Naive thymus-derived CD4-positive, alpha-beta T cell (primary cell): Measurements from ENCODE around the gene PTPRCAP. TPM values are rescaled to one million over a fixed set of nuclear protein-coding genes. Genes with fewer than 3 reads are reported as not detected.

Experiments used
- ATAC-seq: fragments of 150-1000 bp; cut with Tn5 transposase; 2 replicates; pipeline ENCODE4 v1.10.0; 2021; ENCODE audit warnings: mild to moderate bottlenecking, moderate library complexity
- CTCF ChIA-PET: fragments of 350-600 bp; sonication (Branson Sonifier 250); formaldehyde crosslinking; loops from one replicate; lab custom pipeline; 2021; ENCODE audit warnings: antibody characterized with exemption; lab: Charles Lee
- POLR2A ChIA-PET: fragments of 350-600 bp; sonication (Branson Sonifier 250); formaldehyde crosslinking; loops from one replicate; lab custom pipeline; 2021; ENCODE audit warnings: antibody characterized with exemption, inconsistent platforms; lab: Charles Lee
- DNase-seq, 9 donors: peaks; one replicate each; pipeline versions ENCODE4 v3.0.0 to v3.0.0-alpha.2; 2020 to 2022; ENCODE audit warnings: mixed read lengths in 1 of 9
- H3K27ac ChIP-seq: one replicate; pipeline ENCODE4 v1.7.0; 2013; ENCODE audit warnings: mild to moderate bottlenecking, low read depth, low read length, moderate library complexity
- H3K27me3 ChIP-seq, 2 donors: one replicate each; pipeline ENCODE4 v1.7.0; 2013; ENCODE audit warnings: low read length in 2 of 2, mild to moderate bottlenecking in 2 of 2, moderate library complexity in 2 of 2; ENCODE audit not compliant: control insufficient read depth in 2 of 2, insufficient read depth in 2 of 2
- H3K36me3 ChIP-seq, 3 experiments: 1 replicate in 2 of 3; 2 replicates in 1 of 3; pipeline ENCODE4 v1.7.0; 2013; ENCODE audit warnings: low read length in 3 of 3, mild to moderate bottlenecking in 3 of 3, moderate library complexity in 1 of 3; ENCODE audit not compliant: insufficient read depth in 3 of 3, control insufficient read depth in 2 of 3
- H3K4me1 ChIP-seq, 2 donors: one replicate each; pipeline ENCODE4 v1.7.0; 2013; ENCODE audit warnings: low read length in 2 of 2, mild to moderate bottlenecking in 2 of 2, moderate library complexity in 1 of 2; ENCODE audit not compliant: control insufficient read depth in 2 of 2, insufficient read depth in 2 of 2
- H3K4me3 ChIP-seq: 2 replicates; pipeline ENCODE4 v1.7.0; 2013; ENCODE audit warnings: mild to moderate bottlenecking, low read length
- H3K9me3 ChIP-seq, 3 experiments: 1 replicate in 2 of 3; 2 replicates in 1 of 3; pipeline ENCODE4 v1.7.0; 2013; ENCODE audit warnings: low read length in 3 of 3; ENCODE audit not compliant: control insufficient read depth in 2 of 3
- H3K27ac Mint-ChIP-seq, 9 donors: one replicate each; pipeline ENCODE4 v1.8.0; 2020 to 2022; ENCODE audit warnings: mixed read lengths in 9 of 9, mild to moderate bottlenecking in 8 of 9, moderate library complexity in 5 of 9, inconsistent platforms in 2 of 9
- H3K27me3 Mint-ChIP-seq, 5 donors: one replicate each; pipeline ENCODE4 v1.8.0; 2021 to 2022; ENCODE audit warnings: mixed read lengths in 5 of 5, mild to moderate bottlenecking in 1 of 5
- H3K36me3 Mint-ChIP-seq, 5 donors: one replicate each; pipeline ENCODE4 v1.8.0; 2020 to 2022; ENCODE audit warnings: mixed read lengths in 5 of 5, mild to moderate bottlenecking in 3 of 5, inconsistent platforms in 1 of 5
- H3K4me1 Mint-ChIP-seq, 7 donors: one replicate each; pipeline ENCODE4 v1.8.0; 2020 to 2022; ENCODE audit warnings: mixed read lengths in 7 of 7, mild to moderate bottlenecking in 3 of 7, inconsistent platforms in 1 of 7
- H3K4me3 Mint-ChIP-seq, 10 donors: one replicate each; pipeline ENCODE4 v1.8.0; 2020 to 2022; ENCODE audit warnings: mild to moderate bottlenecking in 10 of 10, mixed read lengths in 10 of 10, moderate library complexity in 6 of 10, inconsistent platforms in 2 of 10
- H3K9me3 Mint-ChIP-seq, 11 donors: one replicate each; pipeline ENCODE4 v1.8.0; 2020 to 2022; ENCODE audit warnings: mixed read lengths in 11 of 11, mild to moderate bottlenecking in 4 of 11, inconsistent platforms in 1 of 11, moderate library complexity in 1 of 11
- intact Hi-C, 2 donors: fragments of 100-400 bp; cut with micrococcal nuclease; formaldehyde crosslinking; loops; one replicate each; pipeline ENCODE4 v1.15.1; 2023
- polyA plus RNA-seq, 2 donors: library from polyadenylated mRNA; unstranded; fragments of 300-500 nt; fragmentation: Illumina TruSeq; gene quantifications; one replicate each; pipeline ENCODE4 v1.2.3, GENCODE V29; 2021
- total RNA-seq, 6 experiments: library from RNA in 5 of 6; stranded (reverse) in 5 of 6; gene quantifications; 1 replicate in 5 of 6; 2 replicates in 1 of 6; pipeline ENCODE4 v1.2.3 and lab custom pipeline; 2021 to 2026

Gene PTPRCAP
- total and polyA plus RNA-seq, 7 experiments from 2014 or later = 134 to 670 (median 219) TPM

GRCh38 chr11:67437809-67438157 lies 301 bp upstream of the PTPRCAP start:
- Mint-ChIP-seq H3K27ac (peak overlapping the region; percentile 71 to 97 (median 92)), H3K36me3 (peaks cover 0 to 43% (median 0%) of the 10 kb centered on the region in 5 donors), H3K9me3 (peaks cover 0 to 1% (median 0%) of the 10 kb centered on the region in 11 donors), H3K4me1 (peaks cover 42 to 78% (median 52%) of the 10 kb centered on the region in 7 donors), H3K4me3 (peak overlapping the region; percentile 85 to 99 (median 97)), H3K27me3 (no peaks in the 10 kb centered on the region)
- intact Hi-C loops = loop anchor here (1.0 to 2.0 kb wide), 11 partner anchors 9 to 69 kb away; partner anchors contain the start of genes AIP (in 2 of the 2), RPS6KB2 (in 2 of the 2) and TMEM134 (in 2 of the 2)
- peaks cover 45 to 73% of the 10 kb centered on the region in 2 donors for H3K4me1 ChIP-seq
- POLR2A ChIA-PET = interaction anchor here (1.1 to 31.8 kb wide), 18 partner anchors 9 to 197 kb away, joined by 4 to 1530 read pairs (median 14); partner anchors contain the start of genes AIP, CABP4, CARNS1 and CDK2AP2
- peak overlapping the region; percentile 100 for H3K4me3 ChIP-seq
- peaks cover 0 to 41% (median 11%) of the 10 kb centered on the region in 3 experiments for H3K36me3 ChIP-seq
- no peaks in the 10 kb centered on the region for H3K9me3 ChIP-seq
- peak overlapping the region; percentile 85 for H3K27ac ChIP-seq
- CTCF ChIA-PET = interaction anchor here (0.7 to 5.9 kb wide), 11 partner anchors 18 to 63 kb away, joined by 3 to 37 read pairs (median 5); partner anchors contain the start of genes AIP, PPP1CA, TBC1D10C and TMEM134
- ATAC-seq (no peak), DNase-seq (no peak)
- H3K27me3 ChIP-seq = no peaks in the 10 kb centered on the region

- ATAC-seq = peak; percentile 33
- POLR2A ChIA-PET = interaction anchor here (0.6 to 31.8 kb wide), 19 partner anchors 8 to 196 kb away, joined by 3 to 1530 read pairs (median 9); partner anchors contain the start of genes AIP, CABP4, CARNS1 and GPR152
- H3K4me3 Mint-ChIP-seq = peak overlapping the region; percentile 85 to 99 (median 97)
- H3K4me1 Mint-ChIP-seq = peaks cover 44 to 78% (median 55%) of the 10 kb centered on the region in 7 donors
- H3K36me3 ChIP-seq = peaks cover 0 to 53% (median 15%) of the 10 kb centered on the region in 3 experiments
- peaks cover 0 to 1% (median 0%) of the 10 kb centered on the region in 11 donors for H3K9me3 Mint-ChIP-seq
- H3K27me3 ChIP-seq = no peaks in the 10 kb centered on the region
- no peaks in the 10 kb centered on the region for H3K9me3 ChIP-seq
- H3K36me3 Mint-ChIP-seq = peaks cover 0 to 46% (median 7%) of the 10 kb centered on the region in 5 donors
- DNase-seq = peak in 8 of 9 donors; percentile 29 to 70 (median 55)
- CTCF ChIA-PET = interaction anchor here (0.6 to 5.9 kb wide), 10 partner anchors 11 to 48 kb away, joined by 3 to 37 read pairs (median 5); partner anchors contain the start of genes AIP, PPP1CA, TBC1D10C and TMEM134
- peak overlapping the region; percentile 85 for H3K27ac ChIP-seq
- intact Hi-C loops = loop anchor here (1.0 to 2.0 kb wide), 11 partner anchors 8 to 70 kb away; partner anchors contain the start of genes AIP (in 2 of the 2), RPS6KB2 (in 2 of the 2) and TMEM134 (in 2 of the 2)
- peak overlapping the region; percentile 100 for H3K4me3 ChIP-seq
- H3K27ac Mint-ChIP-seq = peak overlapping the region; percentile 71 to 97 (median 92)
- no peaks in the 10 kb centered on the region for H3K27me3 Mint-ChIP-seq
- peaks cover 45 to 74% of the 10 kb centered on the region in 2 donors for H3K4me1 ChIP-seq
Observed at GRCh38 chr11:67436459-67437081, 912 bp downstream of the PTPRCAP start.

DNA sequence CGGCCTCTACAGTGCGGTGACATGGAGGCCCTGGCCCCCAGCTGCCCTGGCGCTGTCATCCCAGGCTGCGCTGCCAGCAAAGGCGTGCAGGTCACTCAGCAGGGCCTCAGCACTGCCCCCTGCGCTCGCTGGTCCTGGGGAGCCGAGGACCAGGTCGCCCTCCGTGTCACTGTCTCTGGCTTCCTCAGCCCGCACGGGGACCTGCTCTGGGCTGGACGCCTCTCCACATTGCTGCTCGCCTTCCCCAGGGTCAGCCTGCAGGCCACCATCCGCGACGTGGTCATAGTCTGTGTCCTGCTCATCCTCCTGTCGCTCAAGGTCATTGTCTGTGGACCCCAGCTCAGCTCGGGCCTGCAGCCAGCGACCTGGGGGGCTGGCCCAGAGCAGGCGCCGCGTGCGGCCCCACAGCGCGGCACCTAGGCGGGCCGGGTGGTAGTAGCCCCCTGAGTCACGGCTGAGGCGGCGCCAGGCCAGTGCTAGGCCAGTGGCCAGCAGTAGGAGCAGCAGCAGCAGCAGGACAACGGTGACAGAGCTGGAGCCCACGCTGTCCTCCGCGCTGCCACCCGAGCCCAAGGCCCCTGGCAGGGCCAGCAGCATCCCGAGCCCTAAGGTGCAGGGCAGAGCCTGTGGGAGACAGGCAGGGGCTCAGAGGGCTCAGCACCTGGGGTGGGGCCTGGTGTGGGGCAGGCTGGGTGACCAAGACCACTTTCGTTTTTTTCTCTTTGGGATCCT lies 1.6 kb downstream of the PTPRCAP start:
- no peak for DNase-seq
- Mint-ChIP-seq H3K4me3 (peak overlapping the region; percentile 85 to 99 (median 97)), H3K9me3 (peaks cover 0 to 1% (median 0%) of the 10 kb centered on the region in 11 donors), H3K36me3 (peaks cover 0 to 49% (median 7%) of the 10 kb centered on the region in 5 donors), H3K4me1 (peaks cover 41 to 74% (median 54%) of the 10 kb centered on the region in 7 donors), H3K27me3 (no peaks in the 10 kb centered on the region), H3K27ac (peak overlapping the region; percentile 12 to 97 (median 92))
- intact Hi-C loops = loop anchor here in 1 of 2 donors (2.0 kb wide), 1 partner anchor 47 kb away; the partner anchor contains the start of gene AIP
- ATAC-seq = no peak
- POLR2A ChIA-PET = interaction anchor here (1.6 to 31.8 kb wide), 10 partner anchors 7 to 70 kb away, joined by 5 to 1530 read pairs (median 62); partner anchors contain the start of genes AIP, CABP4, CARNS1 and GPR152
- Histone ChIP-seq H3K27me3 (no peaks in the 10 kb centered on the region), H3K27ac (peak overlapping the region; percentile 85), H3K9me3 (no peaks in the 10 kb centered on the region), H3K4me3 (peak overlapping the region; percentile 100), H3K36me3 (peaks cover 0 to 59% (median 19%) of the 10 kb centered on the region in 3 experiments), H3K4me1 (peaks cover 45 to 74% of the 10 kb centered on the region in 2 donors)
- CTCF ChIA-PET = interaction anchor here (0.6 to 5.9 kb wide), 6 partner anchors 10 to 48 kb away, joined by 3 to 37 read pairs (median 8); partner anchors contain the start of genes AIP, PPP1CA and TBC1D10C

- Mint-ChIP-seq H3K36me3 (peaks cover 0 to 48% (median 7%) of the 10 kb centered on the region in 5 donors), H3K4me1 (peaks cover 38 to 74% (median 52%) of the 10 kb centered on the region in 7 donors), H3K27me3 (no peaks in the 10 kb centered on the region), H3K4me3 (peak overlapping the region; percentile 79 to 99 (median 96)), H3K27ac (peak overlapping the region in 8 of 9 donors; percentile 41 to 95 (median 82)), H3K9me3 (peaks cover 0 to 1% (median 0%) of the 10 kb centered on the region in 11 donors)
- no peaks in the 10 kb centered on the region for H3K27me3 ChIP-seq
- intact Hi-C loops = no loop called here
- CTCF ChIA-PET = interaction anchor here (0.6 to 1.0 kb wide), 2 partner anchors 10 to 1876 kb away, joined by 3 read pairs; no protein-coding TSS in a partner anchor
- POLR2A ChIA-PET = interaction anchor here (0.9 to 31.8 kb wide), 9 partner anchors 17 to 70 kb away, joined by 3 to 1530 read pairs (median 69); partner anchors contain the start of genes AIP, CABP4, CARNS1 and GPR152
- DNase-seq = no peak
- peaks cover 0 to 59% (median 19%) of the 10 kb centered on the region in 3 experiments for H3K36me3 ChIP-seq
- peaks cover 42 to 67% of the 10 kb centered on the region in 2 donors for H3K4me1 ChIP-seq
- H3K9me3 ChIP-seq = no peaks in the 10 kb centered on the region
- H3K27ac ChIP-seq = peak overlapping the region; percentile 85
- no peak for ATAC-seq
- H3K4me3 ChIP-seq = peak overlapping the region; percentile 100
Observed at GRCh38 chr11:67435031-67435726, 2.3 kb downstream of the PTPRCAP start.

DNA sequence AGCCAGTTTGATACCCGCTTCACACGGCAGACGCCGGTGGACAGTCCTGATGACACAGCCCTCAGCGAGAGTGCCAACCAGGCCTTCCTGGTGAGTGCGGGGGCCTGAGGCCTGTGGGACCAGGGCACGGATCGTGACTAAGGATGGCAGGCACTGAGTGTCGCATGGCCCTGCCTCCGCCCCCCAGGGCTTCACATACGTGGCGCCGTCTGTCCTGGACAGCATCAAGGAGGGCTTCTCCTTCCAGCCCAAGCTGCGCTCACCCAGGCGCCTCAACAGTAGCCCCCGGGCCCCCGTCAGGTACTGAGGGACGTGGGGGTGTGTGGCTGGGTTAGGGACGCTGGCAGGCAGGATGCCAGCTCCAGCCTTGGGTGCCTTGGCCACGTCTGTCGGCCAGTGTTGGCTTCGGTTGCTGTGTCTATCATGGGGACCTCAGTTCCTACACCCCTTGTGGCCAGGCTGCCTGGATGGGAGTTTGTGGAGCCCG lies 3.0 kb downstream of the PTPRCAP start:
- POLR2A ChIA-PET = interaction anchor here (0.8 to 31.8 kb wide), 9 partner anchors 13 to 71 kb away, joined by 3 to 1530 read pairs (median 13); partner anchors contain the start of genes AIP, CARNS1, PITPNM1 and PPP1CA
- intact Hi-C loops = no loop called here
- Histone ChIP-seq H3K27ac (peak overlapping the region; percentile 85), H3K27me3 (no peaks in the 10 kb centered on the region), H3K9me3 (no peaks in the 10 kb centered on the region), H3K36me3 (peaks cover 0 to 59% (median 19%) of the 10 kb centered on the region in 3 experiments), H3K4me1 (peaks cover 39 to 61% of the 10 kb centered on the region in 2 donors), H3K4me3 (peak overlapping the region; percentile 41)
- peak overlapping the region in 6 of 9 donors; percentile 62 to 87 (median 73) for H3K27ac Mint-ChIP-seq
- no peak for ATAC-seq
- no peak for DNase-seq
- peaks cover 31 to 71% (median 44%) of the 10 kb centered on the region in 7 donors for H3K4me1 Mint-ChIP-seq
- H3K36me3 Mint-ChIP-seq = peaks cover 0 to 41% (median 7%) of the 10 kb centered on the region in 5 donors
- peak overlapping the region in 9 of 10 donors; percentile 39 to 99 (median 47) for H3K4me3 Mint-ChIP-seq
- no peaks in the 10 kb centered on the region for H3K27me3 Mint-ChIP-seq
- CTCF ChIA-PET = interaction anchor here (0.6 to 1.2 kb wide), 3 partner anchors 30 to 1876 kb away, joined by 3 to 4 read pairs (median 4); partner anchors contain the start of gene TBC1D10C
- H3K9me3 Mint-ChIP-seq = peaks cover 0 to under 1% (median 0%) of the 10 kb centered on the region in 11 donors
